Stimulated activated naive CD8-positive, alpha-beta T cell treated with anti-CD3 and anti-CD28 coated beads, Interleukin-15, Interleukin-2, amounts not matched to agents 100 ng/mL and 50 ng/mL, for 24 hours (primary cell): ENCODE results near the gene DPYSL5.

Source experiments
- H3K27ac Mint-ChIP-seq: one replicate; pipeline ENCODE4 v1.8.0; 2021; ENCODE audit warnings: mild to moderate bottlenecking, mixed read lengths
- H3K27me3 Mint-ChIP-seq: one replicate; pipeline ENCODE4 v1.8.0; 2021; ENCODE audit warnings: mixed read lengths
- H3K36me3 Mint-ChIP-seq: one replicate; pipeline ENCODE4 v1.8.0; 2021; ENCODE audit warnings: low read depth, mixed read lengths
- H3K4me1 Mint-ChIP-seq: one replicate; pipeline ENCODE4 v1.8.0; 2021; ENCODE audit warnings: low read depth, mixed read lengths
- H3K4me3 Mint-ChIP-seq: one replicate; pipeline ENCODE4 v1.8.0; 2021; ENCODE audit warnings: mild to moderate bottlenecking, mixed read lengths
- H3K9me3 Mint-ChIP-seq: one replicate; pipeline ENCODE4 v1.8.0; 2021; ENCODE audit warnings: mixed read lengths

DPYSL5 gene

DNA sequence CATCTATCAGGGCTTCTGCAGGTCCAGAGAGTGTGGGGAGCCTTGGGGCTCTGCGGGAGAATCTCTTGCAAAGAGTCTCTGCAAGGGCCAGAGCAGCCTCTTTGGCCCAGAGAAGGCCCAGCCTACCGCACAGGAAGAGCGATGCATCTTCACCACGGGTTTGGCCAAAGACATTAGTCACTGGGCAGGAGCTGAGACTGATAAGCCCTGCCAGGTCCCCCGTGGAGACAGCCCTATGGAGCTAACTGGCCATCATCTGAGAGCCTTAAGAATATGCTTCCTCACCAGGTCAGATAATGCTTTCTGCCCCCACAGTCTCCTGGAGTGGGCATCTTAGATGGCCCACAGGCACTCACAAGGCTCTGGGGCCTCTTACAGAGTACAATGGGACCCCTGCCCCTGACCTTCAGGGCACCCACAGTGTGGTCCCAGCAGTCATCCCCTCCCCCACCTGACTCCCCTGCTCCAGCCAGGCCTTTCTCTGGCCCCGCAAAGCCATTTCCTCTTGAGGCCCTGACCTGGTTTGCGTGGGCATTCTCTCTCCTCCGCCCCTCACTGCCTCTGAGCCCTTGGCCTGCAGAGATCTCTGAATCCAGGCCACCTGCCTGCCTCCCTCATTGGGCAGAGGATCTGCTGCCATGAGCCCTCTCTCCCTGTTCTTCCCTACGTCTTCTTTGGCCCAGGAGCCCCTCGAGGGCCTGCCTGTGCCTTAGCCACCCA lies 90.6 kb downstream of the DPYSL5 start:
- H3K36me3 Mint-ChIP-seq = no peaks in the 10 kb centered on the region
- H3K27me3 Mint-ChIP-seq = peaks cover 3% of the 10 kb centered on the region
- H3K4me3 Mint-ChIP-seq = no peak overlapping the region
- H3K27ac Mint-ChIP-seq = no peak overlapping the region
- H3K9me3 Mint-ChIP-seq = no peaks in the 10 kb centered on the region
- no peaks in the 10 kb centered on the region for H3K4me1 Mint-ChIP-seq

DNA sequence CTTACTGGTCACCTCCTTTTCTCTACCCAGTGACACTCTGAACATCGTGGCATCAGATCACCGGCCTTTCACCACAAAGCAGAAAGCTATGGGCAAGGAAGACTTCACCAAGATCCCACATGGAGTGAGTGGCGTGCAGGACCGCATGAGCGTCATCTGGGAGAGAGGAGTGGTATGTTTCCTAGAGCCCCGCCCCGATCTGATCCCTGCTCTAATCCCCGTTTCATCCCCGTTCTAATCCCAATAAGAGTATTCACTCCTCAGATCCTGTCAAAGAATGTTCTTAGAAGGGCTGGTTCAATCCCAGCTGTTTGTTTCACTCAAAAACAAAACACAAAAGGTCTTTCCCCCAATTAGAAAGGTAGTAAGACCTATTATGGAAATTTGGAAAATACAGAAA lies 92.1 kb downstream of the DPYSL5 start:
- Mint-ChIP-seq H3K9me3 (no peaks in the 10 kb centered on the region), H3K4me1 (no peaks in the 10 kb centered on the region), H3K27ac (no peak overlapping the region), H3K4me3 (no peak overlapping the region), H3K27me3 (peaks cover 3% of the 10 kb centered on the region), H3K36me3 (no peaks in the 10 kb centered on the region)

DNA sequence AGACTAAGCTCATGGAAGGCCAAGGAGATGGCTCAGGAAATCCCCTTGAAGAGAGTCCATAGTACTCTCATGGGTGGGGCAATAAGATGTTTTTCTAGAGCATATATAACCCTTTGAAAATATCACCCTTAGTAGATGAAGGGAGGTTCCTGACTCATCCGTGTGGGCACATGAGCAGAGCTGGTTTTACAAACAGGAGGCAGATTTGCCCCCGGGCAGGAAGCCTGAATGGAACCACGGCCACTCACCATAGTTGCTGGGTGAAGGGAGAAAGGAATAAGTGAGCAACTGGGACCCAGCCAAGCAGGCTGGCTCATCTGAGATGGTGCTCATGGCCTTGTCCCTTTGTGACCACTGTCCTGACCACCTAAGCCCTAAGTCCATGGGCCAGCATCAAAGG lies 93.6 kb downstream of the DPYSL5 start:
- Mint-ChIP-seq H3K27me3 (peaks cover 6% of the 10 kb centered on the region), H3K9me3 (no peaks in the 10 kb centered on the region), H3K4me1 (no peaks in the 10 kb centered on the region), H3K4me3 (no peak overlapping the region), H3K27ac (no peak overlapping the region), H3K36me3 (no peaks in the 10 kb centered on the region)

DNA sequence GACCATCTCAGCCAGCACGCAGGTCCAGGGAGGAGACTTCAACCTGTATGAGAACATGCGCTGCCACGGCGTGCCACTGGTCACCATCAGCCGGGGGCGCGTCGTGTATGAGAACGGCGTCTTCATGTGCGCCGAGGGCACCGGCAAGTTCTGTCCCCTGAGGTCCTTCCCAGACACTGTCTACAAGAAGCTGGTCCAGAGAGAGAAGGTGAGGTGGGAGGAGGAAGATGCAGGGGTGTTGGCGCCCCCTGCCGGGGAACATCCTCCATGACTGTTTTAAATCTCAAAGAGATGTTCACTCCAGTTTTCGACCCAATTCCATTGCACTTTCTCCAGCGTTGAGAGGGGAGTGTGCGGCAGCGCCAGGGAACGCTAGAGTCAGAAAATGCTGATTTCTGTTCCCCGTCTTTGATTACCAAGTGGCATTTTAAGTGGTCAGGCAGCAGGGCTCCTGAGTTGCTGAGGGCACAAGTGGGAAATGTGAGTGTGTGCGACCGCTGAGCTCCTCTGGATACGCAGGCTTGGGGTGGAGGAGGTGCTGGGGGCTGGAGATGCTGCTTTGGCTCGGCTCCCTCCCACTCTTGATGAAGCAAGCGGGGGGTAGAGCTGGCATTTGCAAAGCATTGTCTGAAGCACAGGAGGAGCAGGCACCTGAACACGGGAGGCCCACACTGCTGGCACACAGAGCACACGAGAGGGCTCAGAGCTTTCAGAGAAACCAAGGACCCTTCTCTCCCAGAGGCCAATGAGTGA lies 94.8 kb downstream of the DPYSL5 start:
- Mint-ChIP-seq H3K27ac (no peak overlapping the region), H3K4me1 (no peaks in the 10 kb centered on the region), H3K4me3 (no peak overlapping the region), H3K9me3 (no peaks in the 10 kb centered on the region), H3K27me3 (peaks cover 7% of the 10 kb centered on the region), H3K36me3 (no peaks in the 10 kb centered on the region)

DNA sequence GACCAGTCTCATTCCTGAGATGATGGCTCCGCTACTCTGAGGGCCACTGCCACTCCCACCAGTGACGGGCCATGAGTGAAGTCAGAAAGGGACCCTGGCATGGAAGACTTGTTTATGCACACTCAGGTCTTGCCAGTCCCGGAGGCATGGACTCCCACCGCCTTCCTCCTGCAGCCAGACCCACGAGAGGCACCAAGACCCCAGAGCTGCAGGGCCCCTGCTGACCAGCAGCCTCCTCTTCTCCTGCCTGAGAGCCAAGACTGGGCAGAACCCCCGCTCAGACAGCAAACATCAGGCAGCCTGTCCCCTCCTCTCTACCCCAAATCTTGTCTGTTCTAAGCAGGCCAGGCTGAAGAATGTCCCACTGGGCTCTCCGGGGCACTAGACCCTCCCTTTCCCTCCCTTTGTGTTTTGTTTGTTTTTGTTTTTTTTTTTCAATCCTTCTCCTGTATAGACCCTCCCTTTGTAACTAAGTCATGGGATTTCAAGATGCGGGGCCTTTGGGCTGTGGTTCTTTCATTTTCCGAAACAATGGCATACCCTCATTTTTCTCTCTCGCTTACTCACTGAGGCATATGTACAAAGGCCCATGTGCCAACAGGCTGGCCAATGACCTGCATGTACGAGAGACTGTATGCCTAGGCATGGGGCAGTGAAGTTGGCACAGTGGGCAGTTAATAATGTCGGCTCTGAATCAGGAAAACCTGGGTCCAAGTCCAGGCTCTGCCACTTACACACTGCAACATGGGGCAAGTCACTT lies 98.2 kb downstream of the DPYSL5 start:
- no peaks in the 10 kb centered on the region for H3K9me3 Mint-ChIP-seq
- H3K4me1 Mint-ChIP-seq = no peaks in the 10 kb centered on the region

DNA sequence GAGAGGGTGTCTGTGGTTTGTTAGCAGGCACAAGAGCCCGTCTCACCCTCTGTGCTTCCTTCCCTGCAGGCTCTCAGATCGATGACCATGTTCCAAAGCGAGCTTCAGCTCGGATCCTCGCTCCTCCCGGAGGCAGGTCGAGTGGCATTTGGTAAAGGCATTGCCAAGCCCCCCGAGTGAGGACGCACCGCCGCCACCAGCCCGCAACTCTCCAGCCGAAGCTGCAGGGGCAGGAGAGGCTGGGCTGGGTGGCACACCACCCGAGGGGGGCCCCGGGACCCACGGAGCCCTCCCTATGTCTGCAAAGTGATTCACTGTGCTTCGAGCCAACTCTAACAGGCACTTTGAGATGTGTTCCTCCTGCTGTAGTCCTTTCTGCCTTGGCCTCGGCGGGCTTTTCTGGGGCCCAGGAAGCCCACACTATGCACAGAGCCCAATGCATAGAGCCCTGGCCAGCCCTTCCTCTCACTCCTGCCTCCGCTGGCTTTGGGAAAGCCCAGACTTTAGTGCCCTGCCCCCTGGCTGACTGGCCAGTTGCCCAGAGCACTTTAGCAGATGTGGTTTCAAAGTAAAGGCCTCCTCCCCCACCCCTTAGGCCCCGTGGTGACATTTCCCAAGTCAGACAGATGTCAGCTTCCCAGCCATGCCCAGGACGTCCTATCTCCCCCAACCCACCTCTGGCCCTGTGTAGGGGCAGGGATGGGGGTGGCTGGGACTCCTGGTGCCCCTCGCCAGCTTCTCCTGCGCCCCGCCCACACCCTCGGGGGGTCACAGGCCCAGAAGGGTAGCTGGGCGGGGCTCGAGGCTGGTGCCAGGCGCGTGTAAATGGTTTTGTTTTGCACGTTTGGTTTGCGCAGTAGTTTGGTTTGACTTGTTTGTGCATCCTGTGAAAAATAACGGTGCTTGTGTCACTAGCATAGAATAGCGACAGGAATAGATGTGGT lies 99.2 kb downstream of the DPYSL5 start:
- Mint-ChIP-seq H3K27me3 (peaks cover 7% of the 10 kb centered on the region), H3K4me1 (no peaks in the 10 kb centered on the region), H3K9me3 (no peaks in the 10 kb centered on the region), H3K27ac (no peak overlapping the region), H3K36me3 (no peaks in the 10 kb centered on the region), H3K4me3 (no peak overlapping the region)

More for the DNA sequence above, 98.2 kb downstream of the DPYSL5 start:
- Mint-ChIP-seq H3K27me3 (peaks cover 7% of the 10 kb centered on the region), H3K27ac (no peak overlapping the region), H3K4me3 (no peak overlapping the region), H3K36me3 (no peaks in the 10 kb centered on the region)

DNA sequence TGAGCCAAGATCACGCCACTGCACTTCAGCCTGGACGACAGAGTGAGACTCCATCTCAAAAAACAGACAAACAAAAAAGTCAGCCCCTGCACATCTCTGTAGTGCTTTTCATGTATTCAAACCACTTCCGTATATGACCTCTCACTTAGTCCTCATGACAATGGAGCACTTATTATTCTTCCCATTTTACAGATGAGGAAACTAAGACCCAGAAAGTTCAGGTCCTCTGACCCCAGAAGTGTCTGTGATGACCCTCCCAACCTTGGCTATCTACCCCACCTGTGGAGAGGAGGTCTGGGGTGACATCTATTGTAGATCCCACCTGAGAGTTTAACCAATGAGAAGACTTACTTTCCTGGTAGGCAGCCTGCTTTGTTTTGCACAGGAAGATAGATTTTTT lies 100.9 kb downstream of the DPYSL5 start:
- no peak overlapping the region for H3K4me3 Mint-ChIP-seq
- H3K36me3 Mint-ChIP-seq = no peaks in the 10 kb centered on the region
- no peaks in the 10 kb centered on the region for H3K4me1 Mint-ChIP-seq
- no peak overlapping the region for H3K27ac Mint-ChIP-seq
- no peaks in the 10 kb centered on the region for H3K9me3 Mint-ChIP-seq
- peaks cover 9% of the 10 kb centered on the region for H3K27me3 Mint-ChIP-seq

DNA sequence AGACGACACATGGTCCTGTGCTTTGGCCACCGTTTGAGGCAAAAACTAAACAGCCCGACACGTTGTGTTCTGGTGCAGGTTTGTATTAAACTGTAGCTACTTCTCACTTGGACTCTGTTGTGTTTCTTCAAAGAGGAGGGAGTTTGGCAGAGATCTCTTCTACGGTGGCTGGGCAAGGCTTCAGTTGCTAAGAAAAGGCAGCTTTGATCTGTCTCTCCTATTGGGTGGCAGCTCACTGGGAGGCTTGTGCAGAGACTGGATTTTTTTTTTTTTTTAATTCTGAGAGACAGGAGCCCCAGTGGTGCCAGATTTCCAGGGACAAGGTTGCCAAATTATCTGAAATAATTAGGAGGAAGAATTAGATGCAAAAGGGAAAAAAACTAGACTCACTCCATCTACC lies 102.3 kb downstream of the DPYSL5 start:
- H3K9me3 Mint-ChIP-seq = no peaks in the 10 kb centered on the region
- H3K27me3 Mint-ChIP-seq = peaks cover 11% of the 10 kb centered on the region
- no peak overlapping the region for H3K4me3 Mint-ChIP-seq
- no peak overlapping the region for H3K27ac Mint-ChIP-seq
- no peaks in the 10 kb centered on the region for H3K36me3 Mint-ChIP-seq
- no peaks in the 10 kb centered on the region for H3K4me1 Mint-ChIP-seq

DNA sequence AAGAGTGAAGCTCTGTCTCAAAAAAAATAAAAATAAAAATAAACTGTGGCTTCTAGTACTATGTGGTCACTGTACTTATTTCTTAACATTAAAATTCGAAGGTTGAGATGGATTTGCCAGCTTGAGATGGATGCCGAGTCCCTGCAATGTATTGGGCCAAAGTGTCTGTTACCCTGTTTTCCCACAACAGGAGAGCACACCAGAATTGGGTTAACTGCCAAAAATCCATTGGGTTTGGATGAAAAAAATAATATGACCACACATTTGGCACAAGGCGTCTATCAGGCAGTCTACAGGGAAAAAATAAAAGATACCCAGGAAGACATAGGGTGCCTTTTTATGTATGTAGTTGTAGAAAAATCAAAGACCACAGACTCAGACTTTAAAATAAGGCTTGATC lies 103.3 kb downstream of the DPYSL5 start:
- no peak overlapping the region for H3K27ac Mint-ChIP-seq
- H3K27me3 Mint-ChIP-seq = peaks cover 15% of the 10 kb centered on the region
- no peak overlapping the region for H3K4me3 Mint-ChIP-seq
- H3K9me3 Mint-ChIP-seq = no peaks in the 10 kb centered on the region
- no peaks in the 10 kb centered on the region for H3K36me3 Mint-ChIP-seq
- H3K4me1 Mint-ChIP-seq = no peaks in the 10 kb centered on the region

DNA sequence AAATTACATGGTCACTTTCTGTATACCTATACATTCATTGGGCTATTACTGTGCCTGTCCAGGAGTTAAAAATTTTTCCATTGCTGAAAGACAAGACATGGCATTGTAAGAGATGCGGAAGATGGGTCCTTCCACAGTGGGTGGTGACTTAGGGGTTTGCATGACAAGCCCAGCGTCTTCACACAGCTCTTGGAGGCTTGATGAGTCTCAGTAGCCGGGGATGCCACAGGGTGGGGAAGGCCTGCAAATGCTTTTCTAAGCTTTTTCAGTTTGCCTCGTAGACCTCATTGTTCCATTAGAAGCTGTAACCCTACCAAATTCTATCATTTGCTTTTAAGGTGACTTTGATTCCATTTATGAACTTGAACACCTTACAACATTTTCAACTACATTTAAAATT lies 104.4 kb downstream of the DPYSL5 start:
- no peaks in the 10 kb centered on the region for H3K9me3 Mint-ChIP-seq
- H3K36me3 Mint-ChIP-seq = no peaks in the 10 kb centered on the region
- H3K27me3 Mint-ChIP-seq = peaks cover 15% of the 10 kb centered on the region
- no peaks in the 10 kb centered on the region for H3K4me1 Mint-ChIP-seq
- no peak overlapping the region for H3K27ac Mint-ChIP-seq
- no peak overlapping the region for H3K4me3 Mint-ChIP-seq

DNA sequence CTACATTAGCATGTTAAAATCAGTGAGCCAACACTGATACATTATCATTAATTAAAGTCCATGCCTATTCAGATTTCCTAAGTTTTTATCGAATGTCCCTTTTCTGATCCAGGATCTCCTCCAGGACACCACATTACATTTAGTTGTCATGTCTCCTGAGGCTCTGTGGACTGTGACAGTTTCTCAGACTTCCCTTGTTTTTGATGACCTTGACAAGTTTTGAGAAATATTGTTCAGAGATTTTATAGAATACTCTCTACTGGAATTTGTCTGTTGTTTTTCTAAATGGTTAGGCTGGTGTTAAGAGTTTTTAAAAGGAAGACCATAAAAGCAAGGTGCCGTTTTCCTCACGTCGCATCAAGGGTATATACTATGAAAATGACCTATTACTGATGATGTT lies 106.2 kb downstream of the DPYSL5 start:
- H3K4me3 Mint-ChIP-seq = no peak overlapping the region
- peaks cover 28% of the 10 kb centered on the region for H3K27me3 Mint-ChIP-seq
- no peak overlapping the region for H3K27ac Mint-ChIP-seq
- H3K36me3 Mint-ChIP-seq = no peaks in the 10 kb centered on the region
- H3K9me3 Mint-ChIP-seq = no peaks in the 10 kb centered on the region
- no peaks in the 10 kb centered on the region for H3K4me1 Mint-ChIP-seq

DNA sequence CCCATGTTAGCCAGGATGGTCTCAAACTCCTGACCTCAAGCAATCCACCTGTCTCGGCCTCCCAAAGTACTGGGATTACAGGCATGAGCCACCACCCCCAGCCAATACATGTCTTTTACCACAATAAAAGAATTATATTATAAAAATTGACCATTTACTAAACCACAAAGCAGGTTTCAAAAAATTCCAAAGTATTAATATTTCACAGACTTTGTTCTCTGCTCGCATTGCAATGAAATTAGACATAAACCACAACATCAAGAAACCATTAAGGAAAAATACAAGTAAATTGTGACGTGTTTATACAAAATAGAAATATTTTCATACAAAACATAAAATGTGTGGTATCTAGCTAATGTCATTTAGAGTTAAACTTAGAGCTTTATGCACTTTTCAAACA lies 109.1 kb downstream of the DPYSL5 start:
- H3K9me3 Mint-ChIP-seq = no peaks in the 10 kb centered on the region
- no peaks in the 10 kb centered on the region for H3K4me1 Mint-ChIP-seq
- no peaks in the 10 kb centered on the region for H3K36me3 Mint-ChIP-seq
- H3K4me3 Mint-ChIP-seq = no peak overlapping the region
- peaks cover 42% of the 10 kb centered on the region for H3K27me3 Mint-ChIP-seq
- no peak overlapping the region for H3K27ac Mint-ChIP-seq

DNA sequence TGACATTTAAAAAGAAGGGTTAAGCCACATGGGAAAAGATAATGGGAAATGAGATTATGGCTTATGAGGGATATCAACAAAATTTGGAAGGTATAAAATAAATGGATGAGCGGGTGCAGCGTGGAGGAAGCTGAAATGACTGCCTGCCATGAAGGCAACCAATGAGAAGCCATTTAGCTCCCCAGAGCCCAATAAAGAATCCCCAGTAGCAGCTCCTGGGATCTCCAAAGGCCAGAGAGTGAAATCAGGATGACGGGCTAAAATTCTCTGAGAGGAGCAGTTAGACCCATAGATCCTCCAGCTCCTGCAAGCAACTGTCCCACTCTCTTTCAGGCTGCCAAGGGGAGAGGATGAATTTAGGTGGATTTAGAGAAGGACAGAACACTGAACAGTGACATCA lies 109.6 kb downstream of the DPYSL5 start:
- no peaks in the 10 kb centered on the region for H3K4me1 Mint-ChIP-seq
- H3K36me3 Mint-ChIP-seq = no peaks in the 10 kb centered on the region
- H3K9me3 Mint-ChIP-seq = no peaks in the 10 kb centered on the region
- H3K27ac Mint-ChIP-seq = no peak overlapping the region
- H3K4me3 Mint-ChIP-seq = no peak overlapping the region
- peaks cover 39% of the 10 kb centered on the region for H3K27me3 Mint-ChIP-seq

DNA sequence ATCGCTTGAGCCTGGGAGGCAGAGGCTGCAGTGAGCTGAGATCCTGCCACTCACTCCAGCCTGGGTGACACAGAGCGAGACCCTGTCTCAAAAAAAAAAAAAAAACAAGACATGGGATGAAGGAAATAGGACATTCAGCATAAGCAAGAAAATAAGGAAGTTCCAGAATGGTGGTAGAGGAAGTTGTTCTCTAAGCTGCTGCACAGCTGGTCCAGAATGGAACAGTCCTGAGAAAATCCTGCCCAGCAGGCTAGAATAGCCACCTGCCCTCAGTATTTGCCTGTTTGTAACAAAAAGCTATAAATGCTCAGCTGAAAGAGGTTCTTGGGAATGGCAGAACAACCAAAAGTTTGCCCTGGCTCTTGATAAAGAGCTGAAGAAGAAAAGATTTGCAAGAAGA lies 111.4 kb downstream of the DPYSL5 start:
- Mint-ChIP-seq H3K9me3 (no peaks in the 10 kb centered on the region), H3K4me1 (no peaks in the 10 kb centered on the region), H3K27me3 (peaks cover 40% of the 10 kb centered on the region), H3K27ac (no peak overlapping the region), H3K36me3 (no peaks in the 10 kb centered on the region), H3K4me3 (no peak overlapping the region)
